IMR-90 (cell line): ENCODE measurements around the gene IRAK3.

ENCODE experiments used
- BHLHE40 ChIP-seq: fragments of 150-350 bp; IDR thresholded peaks from 2 replicates; pipeline ENCODE4 v1.6.1; 2016; ENCODE audit warnings: mild to moderate bottlenecking, low read depth, low read length
- MAFK ChIP-seq: IDR thresholded peaks from 2 replicates; pipeline ENCODE4 v1.6.1; 2012; ENCODE audit warnings: low read depth, low read length, improper control_type of control experiment
- MXI1 ChIP-seq: IDR thresholded peaks from 2 replicates; pipeline ENCODE4 v1.6.1; 2012; ENCODE audit warnings: low read depth, mild to moderate bottlenecking, low read length, moderate library complexity, borderline replicate concordance
- POLR2A ChIP-seq: IDR thresholded peaks from 2 replicates; pipeline ENCODE4 v1.6.1; 2012; ENCODE audit warnings: mild to moderate bottlenecking, low read depth, low read length
- RAD21 ChIP-seq: IDR thresholded peaks from 2 replicates; pipeline ENCODE4 v1.6.1; 2012; ENCODE audit warnings: low read length, improper control_type of control experiment
- RCOR1 ChIP-seq: IDR thresholded peaks from 2 replicates; pipeline ENCODE4 v1.6.1; 2012; ENCODE audit warnings: mild to moderate bottlenecking, low read length, improper control_type of control experiment; ENCODE audit not compliant: insufficient replicate concordance
- RFX5 ChIP-seq: IDR thresholded peaks from 2 replicates; pipeline ENCODE4 v1.8.0; 2012; ENCODE audit warnings: low read depth, mild to moderate bottlenecking, low read length, moderate library complexity
- TF ChIP-seq, protein P1 (sequence below): conservative IDR thresholded peaks from 2 replicates; pipeline ENCODE4 v1.5.1; 2012; ENCODE audit warnings: mild to moderate bottlenecking, low read depth, low read length, improper control_type of control experiment

DNA sequence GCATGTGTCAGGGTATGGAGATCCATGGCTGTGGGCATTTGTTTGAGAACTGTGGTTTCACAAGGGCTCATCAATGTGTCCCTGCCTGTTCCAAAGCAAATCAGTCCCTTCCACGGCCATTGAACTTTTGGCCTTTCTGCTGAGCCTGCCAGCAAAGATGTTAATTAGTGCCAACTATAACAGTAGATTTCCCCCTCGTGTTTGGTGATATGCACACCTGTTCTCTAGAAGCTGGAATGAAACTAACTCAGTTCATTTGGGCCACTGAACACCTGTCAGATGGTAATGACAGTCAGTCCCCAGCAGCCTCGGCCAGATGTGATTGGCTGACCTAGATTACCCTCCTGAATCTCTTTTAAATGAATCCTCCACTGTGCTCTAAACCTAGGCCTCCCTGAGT is 43.2 kb downstream of the IRAK3 start:
- TF ChIP-seq, protein P1, sequence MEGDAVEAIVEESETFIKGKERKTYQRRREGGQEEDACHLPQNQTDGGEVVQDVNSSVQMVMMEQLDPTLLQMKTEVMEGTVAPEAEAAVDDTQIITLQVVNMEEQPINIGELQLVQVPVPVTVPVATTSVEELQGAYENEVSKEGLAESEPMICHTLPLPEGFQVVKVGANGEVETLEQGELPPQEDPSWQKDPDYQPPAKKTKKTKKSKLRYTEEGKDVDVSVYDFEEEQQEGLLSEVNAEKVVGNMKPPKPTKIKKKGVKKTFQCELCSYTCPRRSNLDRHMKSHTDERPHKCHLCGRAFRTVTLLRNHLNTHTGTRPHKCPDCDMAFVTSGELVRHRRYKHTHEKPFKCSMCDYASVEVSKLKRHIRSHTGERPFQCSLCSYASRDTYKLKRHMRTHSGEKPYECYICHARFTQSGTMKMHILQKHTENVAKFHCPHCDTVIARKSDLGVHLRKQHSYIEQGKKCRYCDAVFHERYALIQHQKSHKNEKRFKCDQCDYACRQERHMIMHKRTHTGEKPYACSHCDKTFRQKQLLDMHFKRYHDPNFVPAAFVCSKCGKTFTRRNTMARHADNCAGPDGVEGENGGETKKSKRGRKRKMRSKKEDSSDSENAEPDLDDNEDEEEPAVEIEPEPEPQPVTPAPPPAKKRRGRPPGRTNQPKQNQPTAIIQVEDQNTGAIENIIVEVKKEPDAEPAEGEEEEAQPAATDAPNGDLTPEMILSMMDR: no peak
- TF ChIP-seq POLR2A (no peak), RAD21 (no peak), RCOR1 (no peak), MXI1 (no peak), MAFK (no peak), BHLHE40 (no peak), RFX5 (no peak)
